GM12875 (cell line): ENCODE results near the gene ATE1.
A peak's percentile ranks its signal among the peaks of the same experiment; 100 is the strongest.

Source experiments
- H3K4me3 ChIP-seq: one replicate; pipeline ENCODE4 v1.5.1; 2011; ENCODE audit warnings: low read depth, low read length, control low read depth
- TF ChIP-seq, protein P1 (sequence below): IDR thresholded peaks from 2 replicates; pipeline ENCODE4 v1.5.1; 2011; ENCODE audit warnings: low read depth, mild to moderate bottlenecking, control low read depth, inconsistent platforms, low read length, moderate library complexity, borderline replicate concordance; ENCODE audit not compliant: insufficient read depth

The ATE1 gene

DNA sequence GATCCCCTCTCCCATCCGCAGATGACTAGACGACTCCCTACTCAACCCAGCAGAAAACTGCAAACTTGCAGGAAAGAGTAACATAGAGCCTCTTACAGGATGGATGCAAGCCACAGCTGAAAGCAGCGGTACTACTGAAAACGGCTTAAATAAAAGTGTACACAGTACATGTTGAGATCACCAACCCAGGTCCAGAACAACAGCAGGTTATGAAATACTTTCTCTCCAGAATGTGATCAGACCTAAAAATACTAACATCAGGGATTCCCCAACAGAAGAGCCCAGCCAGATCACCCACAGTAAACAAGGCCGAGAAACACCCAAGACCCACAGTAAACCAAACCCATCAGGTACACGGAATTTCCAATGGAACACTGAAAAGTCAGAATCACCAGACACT is 13.2 kb downstream of the ATE1 start:
- TF ChIP-seq, protein P1, sequence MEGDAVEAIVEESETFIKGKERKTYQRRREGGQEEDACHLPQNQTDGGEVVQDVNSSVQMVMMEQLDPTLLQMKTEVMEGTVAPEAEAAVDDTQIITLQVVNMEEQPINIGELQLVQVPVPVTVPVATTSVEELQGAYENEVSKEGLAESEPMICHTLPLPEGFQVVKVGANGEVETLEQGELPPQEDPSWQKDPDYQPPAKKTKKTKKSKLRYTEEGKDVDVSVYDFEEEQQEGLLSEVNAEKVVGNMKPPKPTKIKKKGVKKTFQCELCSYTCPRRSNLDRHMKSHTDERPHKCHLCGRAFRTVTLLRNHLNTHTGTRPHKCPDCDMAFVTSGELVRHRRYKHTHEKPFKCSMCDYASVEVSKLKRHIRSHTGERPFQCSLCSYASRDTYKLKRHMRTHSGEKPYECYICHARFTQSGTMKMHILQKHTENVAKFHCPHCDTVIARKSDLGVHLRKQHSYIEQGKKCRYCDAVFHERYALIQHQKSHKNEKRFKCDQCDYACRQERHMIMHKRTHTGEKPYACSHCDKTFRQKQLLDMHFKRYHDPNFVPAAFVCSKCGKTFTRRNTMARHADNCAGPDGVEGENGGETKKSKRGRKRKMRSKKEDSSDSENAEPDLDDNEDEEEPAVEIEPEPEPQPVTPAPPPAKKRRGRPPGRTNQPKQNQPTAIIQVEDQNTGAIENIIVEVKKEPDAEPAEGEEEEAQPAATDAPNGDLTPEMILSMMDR: no peak
- H3K4me3 ChIP-seq: no peak overlapping the region

DNA sequence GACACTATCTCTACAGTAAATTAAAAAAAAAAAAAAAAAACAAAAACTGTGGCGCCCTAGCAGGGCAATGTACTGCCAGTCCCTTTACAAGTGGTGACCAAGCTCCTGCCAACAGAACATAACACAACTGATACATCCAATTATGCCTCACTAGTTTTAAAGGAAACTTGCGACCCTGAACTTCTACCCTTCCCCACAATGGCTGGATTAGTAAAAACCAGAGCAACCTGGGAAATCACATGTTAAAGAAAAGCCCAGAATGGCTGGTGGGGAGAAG is 16.5 kb downstream of the ATE1 start:
- TF ChIP-seq, protein P1: no peak
- H3K4me3 ChIP-seq: no peak overlapping the region

DNA sequence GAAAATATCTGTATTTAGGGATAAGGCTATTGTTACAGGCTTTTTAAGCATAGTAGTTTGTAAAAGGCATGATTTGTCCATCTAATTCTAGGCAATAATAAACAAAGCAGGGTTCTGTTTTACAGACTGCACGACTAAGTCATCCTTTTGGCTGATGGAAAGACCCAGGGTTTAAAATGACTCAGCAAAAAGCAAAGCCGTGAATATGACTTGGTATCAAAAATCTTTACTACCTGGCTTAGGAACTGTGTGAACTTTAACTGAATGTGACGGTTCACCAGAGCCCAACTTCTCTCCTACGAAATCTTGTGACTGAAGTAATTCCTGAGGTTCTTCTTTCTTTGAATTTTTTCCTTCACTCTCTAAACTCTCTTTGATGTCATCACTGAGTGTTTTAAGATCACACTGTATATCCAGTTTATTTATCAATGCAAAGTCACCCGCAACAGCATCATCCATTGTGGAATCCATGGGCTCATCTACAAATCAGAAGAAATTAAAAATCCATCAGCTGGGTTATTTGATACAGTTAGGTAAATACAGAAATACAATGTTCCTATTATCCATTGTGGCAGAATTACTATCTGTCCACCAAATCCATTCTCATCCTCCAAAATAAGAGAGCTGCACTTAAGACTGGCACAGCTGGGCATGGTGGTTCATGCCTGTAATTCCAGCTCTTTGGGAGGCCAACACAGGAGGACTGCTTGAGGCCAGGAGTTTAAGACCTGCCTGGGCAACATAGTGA is 17.0 kb downstream of the ATE1 start:
- TF ChIP-seq, protein P1: no peak
- H3K4me3 ChIP-seq: no peak overlapping the region

DNA sequence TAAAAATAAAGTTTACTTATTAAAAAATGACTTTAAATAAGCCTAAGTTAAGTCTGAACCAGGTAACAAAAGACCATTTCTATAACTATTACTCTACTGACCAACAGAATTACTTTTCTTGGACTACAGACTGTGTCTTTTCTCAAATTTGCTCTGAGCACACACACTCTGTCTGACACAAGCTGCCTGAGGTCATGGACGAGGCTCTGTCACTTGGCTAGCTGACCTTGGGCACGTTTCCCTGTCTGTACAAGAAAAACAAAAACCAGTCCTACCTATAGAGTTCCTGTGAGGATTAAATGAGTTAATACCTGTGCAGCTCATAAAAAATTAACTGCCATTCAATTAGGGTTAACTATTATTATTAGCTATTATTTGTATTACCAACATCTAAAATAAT is 22.9 kb downstream of the ATE1 start:
- H3K4me3 ChIP-seq: no peak overlapping the region

DNA sequence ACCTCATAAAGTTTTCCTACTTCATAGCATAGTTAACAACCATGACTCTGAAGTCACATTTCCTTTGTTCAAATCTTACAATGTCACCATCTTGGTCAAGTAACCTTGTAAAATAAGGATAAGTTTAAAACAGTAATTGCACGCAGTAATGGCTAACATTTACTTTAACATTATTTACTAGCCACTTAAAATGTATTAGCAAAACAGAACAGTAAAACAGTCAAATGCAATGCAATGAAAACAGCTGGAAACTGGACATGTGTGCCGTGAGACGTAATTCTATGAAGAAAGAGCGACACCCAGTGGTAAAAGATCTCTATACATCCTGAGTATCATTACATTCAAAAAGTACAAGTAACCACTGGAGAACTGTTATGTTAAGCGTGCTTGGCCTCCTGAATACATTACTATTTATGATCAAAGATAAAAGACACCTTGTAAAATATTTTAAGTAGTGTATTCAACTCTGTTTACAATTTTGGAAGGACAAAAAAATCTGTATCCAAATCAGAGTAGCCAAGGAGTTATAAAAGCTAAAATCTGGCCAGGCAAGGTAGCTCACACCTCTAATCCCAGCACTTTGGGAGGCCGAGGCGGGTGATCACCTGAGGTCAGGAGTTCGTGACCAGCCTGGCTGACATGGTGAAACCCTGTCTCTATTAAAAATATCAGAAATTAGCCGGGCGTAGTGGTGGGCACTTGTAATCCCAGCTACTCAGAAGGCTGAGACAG is 27.2 kb downstream of the ATE1 start:
- H3K4me3 ChIP-seq: no peak overlapping the region
- TF ChIP-seq, protein P1: peak; percentile 45; the same call in 1 of the 2 replicates

More for the DNA sequence above, 22.9 kb downstream of the ATE1 start:
- TF ChIP-seq, protein P1: no peak

DNA sequence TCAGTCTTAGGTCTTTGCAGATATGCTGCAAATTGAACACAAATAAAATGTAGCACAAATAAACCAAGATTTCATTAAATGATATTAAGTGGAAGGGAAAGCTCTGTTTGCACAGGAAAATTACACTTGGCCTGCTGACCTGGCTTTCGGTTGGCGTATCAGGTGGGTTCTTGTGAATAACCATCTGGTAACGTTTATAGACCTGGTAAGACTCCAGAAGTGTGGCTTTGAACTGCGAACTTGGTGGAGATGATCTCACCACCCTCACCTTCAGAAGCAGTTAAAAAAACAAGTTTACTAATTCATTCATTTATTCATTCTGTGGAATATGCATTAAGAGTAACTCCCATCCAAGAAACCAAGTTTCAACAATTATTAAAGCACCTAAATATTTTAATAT is 28.1 kb downstream of the ATE1 start:
- TF ChIP-seq, protein P1: no peak
- no peak overlapping the region for H3K4me3 ChIP-seq

DNA sequence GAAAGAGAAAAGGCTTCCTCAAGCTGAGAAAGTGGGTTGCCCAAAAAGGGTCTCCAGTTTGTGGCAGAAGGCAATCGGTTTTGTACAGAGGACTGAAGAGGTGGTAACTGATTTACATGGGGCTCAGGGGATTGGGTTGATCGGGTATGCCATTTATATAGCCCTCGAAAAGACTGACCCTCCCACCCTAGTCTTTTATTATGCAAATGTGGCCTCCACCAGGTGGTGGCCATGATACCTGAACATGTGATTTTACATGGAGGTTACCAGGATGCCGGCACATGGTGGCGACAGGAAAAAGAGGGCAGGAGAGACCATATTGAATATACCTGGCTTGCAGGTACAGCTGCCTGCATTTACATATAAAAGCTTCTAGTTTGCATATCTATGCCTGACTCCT is 36.7 kb downstream of the ATE1 start:
- TF ChIP-seq, protein P1: no peak
- no peak overlapping the region for H3K4me3 ChIP-seq
